A549 (cell line): Measurements from ENCODE around the gene KRT15.

ENCODE experiments used
- CTCF ChIP-seq: fragments of >200 bp; sonication (Bioruptor Twin); formaldehyde crosslinking; IDR thresholded peaks from 3 replicates; pipeline ENCODE4 v1.5.1; 2016
- FOSL2 ChIP-seq, 2 experiments: fragments of 450-650 bp in 1 of 2; fragments of >200 bp in 1 of 2; sonication (Bioruptor Twin) in 1 of 2; formaldehyde crosslinking; IDR thresholded peaks; 2 replicates each; pipeline versions ENCODE4 v1.5.0 to v1.6.1; 2016 to 2020; ENCODE audit warnings: mild to moderate bottlenecking in 1 of 2, moderate library complexity in 1 of 2
- HMGXB4 ChIP-seq: fragments of 250-450 bp; sonication (Bioruptor Pico); IDR thresholded peaks from 2 replicates; pipeline ENCODE4 v1.5.0; 2021; ENCODE audit warnings: mild to moderate bottlenecking, moderate library complexity, borderline replicate concordance
- HOXB13 ChIP-seq: fragments of 250-450 bp; sonication (Bioruptor Pico); IDR thresholded peaks from 2 replicates; pipeline ENCODE4 v1.5.0; 2020; ENCODE audit warnings: low read depth, mild to moderate bottlenecking, moderate library complexity
- JUNB ChIP-seq: fragments of >200 bp; sonication (Bioruptor Twin); formaldehyde crosslinking; IDR thresholded peaks from 2 replicates; pipeline ENCODE4 v1.6.1; 2016
- RCOR1 ChIP-seq: fragments of 150-350 bp; IDR thresholded peaks from 2 replicates; pipeline ENCODE4 v1.6.1; 2014; ENCODE audit warnings: antibody characterized with exemption, low read length, low read depth
- SREBF2 ChIP-seq: fragments of 450-650 bp; IDR thresholded peaks from 2 replicates; pipeline ENCODE4 v1.6.1; 2014; ENCODE audit warnings: mild to moderate bottlenecking, moderate library complexity

- TF ChIP-seq CTCF (no peak), HOXB13 (CRISPR knock-in tag) (no peak), SREBF2 (no peak), RCOR1 (no peak), HMGXB4 (CRISPR knock-in tag) (no peak), JUNB (no peak), FOSL2 (IDR thresholded peaks at IDR 0.05) (no peak), FOSL2 (CRISPR knock-in tag; IDR thresholded peaks at IDR 0.05) (no peak)
These were observed 13.5 kb downstream of the KRT15 start, which contains the start of gene KRT13 for GRCh38 chr17:41505007-41505808.
